Measurements from ENCODE around the gene CCDC51.

The CCDC51 gene

DNA sequence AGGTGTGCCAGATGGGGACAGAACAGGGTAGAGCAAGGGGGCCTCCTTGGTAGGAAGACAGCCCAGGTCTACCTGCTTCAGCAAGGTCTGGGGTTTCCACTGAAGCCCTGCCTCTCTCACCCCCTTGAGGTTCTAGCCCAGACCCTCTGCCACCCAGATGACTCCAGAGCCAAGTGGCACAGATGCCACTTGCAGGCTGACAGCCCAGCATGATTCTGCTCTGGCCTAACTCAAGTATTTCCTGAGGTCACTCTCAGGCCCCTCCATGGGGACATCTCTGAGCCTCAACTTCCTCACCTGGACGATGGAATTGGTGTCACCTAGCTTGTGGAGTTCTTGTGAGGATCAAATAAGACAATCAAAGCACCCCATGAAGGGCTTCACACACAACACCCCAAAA lies 33.9 kb downstream of the CCDC51 start:
- no peak for DNase-seq (ENCODE audit: low spot score)

DNA sequence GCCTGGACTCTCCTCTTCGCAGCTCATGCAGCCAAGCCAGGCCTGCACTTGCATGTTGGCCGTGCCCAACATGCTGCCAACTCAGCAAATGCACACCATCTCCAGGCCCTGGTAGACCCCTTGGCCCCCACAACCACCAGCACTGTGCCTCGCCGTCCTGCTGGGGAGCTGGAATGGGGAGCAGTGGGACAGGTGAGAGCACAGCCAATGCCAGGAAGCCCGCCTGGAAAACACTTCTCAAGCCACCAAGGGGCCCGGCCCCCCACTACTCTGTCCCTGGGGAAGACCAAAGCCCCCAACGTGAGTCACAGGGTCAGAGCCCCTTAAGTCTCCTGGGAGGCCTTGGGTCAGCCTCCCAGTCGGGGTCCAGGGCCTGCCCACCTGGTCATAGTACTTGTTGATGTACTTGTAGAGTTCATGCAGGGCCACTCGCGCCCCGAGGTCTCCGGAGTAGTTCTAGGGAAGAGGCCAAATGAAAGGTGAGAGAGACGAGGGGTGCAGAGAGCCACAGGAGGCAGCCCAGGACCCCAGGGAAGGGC lies 34.5 kb downstream of the CCDC51 start:
- no peak for DNase-seq (ENCODE audit: low spot score)

DNA sequence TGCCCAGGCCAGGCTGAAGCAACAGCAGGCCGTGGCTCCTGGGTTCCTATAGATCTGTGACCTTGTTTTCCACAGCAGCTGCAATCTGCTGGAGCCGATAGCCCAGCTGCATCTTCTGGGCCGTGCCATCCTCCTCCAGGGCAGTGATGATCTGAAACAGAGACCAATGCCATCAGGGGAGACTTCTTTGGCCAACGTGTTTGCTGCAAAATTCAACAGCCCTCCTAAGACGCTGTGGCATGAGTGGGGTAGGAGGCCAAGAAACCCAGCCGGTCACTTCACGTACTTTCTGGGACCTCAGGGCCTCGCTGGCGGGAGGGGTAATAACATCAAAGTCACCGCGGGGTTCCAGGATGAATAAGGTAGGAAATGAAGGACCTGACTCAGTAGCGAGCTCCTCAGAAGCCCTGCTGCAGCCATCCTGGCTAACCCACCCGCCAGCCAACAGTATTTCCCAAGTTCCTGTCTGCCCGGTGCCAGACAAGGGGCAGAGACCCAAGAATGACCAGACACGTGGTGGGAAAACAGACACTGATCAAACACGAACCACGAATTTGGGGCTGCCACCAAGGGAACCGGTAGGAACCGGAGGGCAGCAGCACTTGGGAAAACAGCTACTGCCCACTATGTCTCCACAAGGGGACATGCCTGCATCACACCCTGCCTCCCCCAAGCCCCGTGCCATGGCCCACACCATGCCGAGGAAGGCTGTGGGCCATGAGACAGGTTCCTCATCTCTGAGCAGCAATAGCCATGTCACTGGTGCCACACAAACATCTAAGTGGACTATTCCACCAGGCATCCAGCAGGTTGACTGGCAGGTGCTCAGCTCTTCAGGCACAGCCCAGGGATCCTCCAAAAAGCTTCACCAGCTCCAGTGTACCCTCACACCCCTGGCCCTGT lies 35.2 kb downstream of the CCDC51 start:
- no peak for DNase-seq (ENCODE audit: low spot score)

DNA sequence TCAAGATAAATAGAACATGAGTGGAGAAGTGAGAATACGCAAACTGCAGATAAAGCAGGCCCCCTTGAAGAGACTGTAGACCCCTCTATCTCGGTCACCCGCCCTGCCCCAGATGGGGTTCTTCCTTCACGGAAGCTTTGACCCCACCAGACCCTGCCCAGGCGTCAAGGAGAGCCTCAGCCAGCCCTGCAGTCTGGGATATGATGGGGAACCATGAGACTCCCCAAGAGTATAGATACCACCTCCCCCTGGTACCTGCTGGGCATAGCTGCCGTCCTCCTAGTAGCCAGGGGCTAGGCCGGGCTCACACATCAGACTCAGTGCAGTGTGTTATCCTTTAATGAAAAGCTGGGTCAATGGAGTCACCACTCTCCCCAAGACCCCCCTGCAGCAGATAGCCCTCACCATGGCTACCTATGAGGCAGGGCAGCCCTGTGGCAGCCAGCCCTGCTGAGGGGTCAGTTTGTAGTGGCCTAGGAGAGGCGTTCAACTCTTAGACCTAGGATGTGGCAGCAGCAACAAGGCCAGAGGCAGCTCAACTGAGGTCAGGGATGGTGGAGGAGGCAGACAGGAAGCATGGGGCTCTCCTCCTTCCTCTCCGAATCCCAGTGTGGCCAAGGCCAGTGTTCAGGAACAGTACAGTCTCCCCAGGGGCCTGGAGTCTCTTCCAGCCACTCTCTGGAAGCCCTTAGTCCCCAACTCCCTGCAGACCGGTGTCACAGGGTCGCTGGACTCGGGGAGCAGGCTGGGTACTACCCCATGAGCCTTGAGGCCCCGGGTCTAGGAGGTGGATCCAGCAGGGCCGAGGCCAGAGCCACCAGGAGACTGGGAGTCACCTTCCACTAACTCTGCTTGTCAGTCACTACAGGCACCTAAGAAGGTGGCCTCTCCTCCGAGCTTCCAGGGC lies 36.1 kb downstream of the CCDC51 start:
- DNase-seq (ENCODE audit: low spot score): no peak

DNA sequence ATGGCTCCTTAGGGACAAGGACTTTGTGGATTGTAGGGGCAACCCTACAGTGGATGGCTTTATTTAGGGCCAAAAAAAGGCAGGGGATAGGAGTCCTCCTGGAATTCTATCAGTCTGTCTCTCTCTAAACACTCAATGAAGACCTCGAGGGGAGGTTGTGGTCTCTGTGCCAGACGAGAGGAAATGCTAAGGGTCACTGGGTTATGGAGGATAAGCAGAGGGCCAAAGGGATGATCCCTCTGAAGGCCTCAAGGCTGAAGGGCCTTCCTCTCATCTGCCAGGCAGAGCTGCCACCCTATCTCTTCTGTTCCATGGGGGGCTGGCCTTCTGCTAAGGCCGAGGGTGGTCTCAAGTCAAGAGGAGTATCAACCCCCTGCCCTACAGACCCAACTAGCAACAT lies 37.0 kb downstream of the CCDC51 start:
- no peak for DNase-seq (ENCODE audit: low spot score)

DNA sequence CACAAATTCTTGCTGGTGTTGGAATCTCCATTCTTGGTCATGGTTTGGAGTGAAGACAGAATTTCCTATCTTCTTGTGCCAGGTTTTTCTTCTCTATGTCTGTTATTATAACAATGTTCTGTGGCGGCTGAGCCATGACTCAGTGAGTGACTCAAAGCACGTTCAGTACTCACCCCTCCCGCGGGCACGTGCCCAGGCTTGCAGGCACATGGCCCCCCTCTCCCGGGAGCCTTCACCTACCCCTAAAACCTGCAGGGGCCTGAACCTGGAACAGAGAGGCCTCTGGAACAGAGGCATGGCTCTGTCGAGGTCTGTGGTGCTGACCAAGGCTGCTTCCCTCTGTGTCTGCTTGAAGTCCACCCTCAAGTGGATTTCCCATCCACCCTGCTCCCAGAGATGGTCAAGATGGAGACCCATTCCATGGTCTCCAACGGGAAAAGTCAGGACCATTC lies 37.6 kb downstream of the CCDC51 start:
- DNase-seq (ENCODE audit: low spot score): peak; percentile 33

DNA sequence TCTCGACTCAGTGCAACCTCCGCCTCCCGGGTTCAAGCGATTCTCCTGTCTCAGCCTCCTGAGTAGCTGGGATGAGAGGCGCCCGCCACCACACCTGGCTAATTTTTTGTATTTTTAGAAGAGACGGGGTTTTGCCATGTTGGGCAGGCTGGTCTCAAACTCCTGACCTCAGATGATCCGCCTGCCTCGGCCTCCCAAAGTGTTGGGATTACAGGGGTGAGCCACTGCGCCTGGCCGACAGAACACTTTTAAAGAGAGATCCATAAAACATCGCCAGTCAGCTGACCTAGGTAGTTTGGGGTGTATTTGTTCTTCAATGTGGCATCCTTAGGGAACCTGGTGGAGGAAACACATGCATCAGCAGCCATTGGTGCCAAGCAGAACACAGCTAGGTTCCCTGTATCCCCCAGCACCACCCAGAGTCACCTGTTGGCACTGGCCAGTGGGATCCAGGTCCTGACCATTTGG lies 38.5 kb downstream of the CCDC51 start:
- DNase-seq (ENCODE audit: low spot score): peak; percentile 9

DNA sequence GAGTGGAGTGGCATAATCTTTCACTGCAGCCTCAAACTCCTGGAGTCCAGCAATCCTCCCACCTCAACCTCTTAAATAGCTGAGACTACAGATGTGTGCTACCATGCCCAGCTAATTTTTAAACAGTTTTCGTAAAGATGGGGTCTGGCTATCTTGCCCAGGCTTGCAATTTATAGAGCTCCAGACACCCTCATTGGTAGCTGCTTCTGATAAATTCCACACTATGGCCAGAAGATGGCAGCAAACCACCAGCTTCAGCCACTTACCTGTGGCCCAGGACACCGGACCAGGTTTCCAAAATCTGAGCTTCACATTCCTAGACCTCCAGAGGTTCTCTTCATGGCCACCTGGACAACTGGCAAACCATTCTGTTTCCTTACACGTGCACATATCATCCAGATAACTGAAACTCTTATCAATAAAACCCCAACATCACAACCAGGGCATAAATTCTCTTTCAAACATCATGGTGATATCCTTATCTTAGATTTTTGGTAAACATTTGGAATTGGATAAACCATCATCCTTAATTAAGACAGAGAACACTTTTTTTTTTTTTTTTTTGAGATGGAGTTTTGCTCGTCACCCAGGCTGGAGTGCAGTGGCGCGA lies 39.0 kb downstream of the CCDC51 start:
- DNase-seq (ENCODE audit: low spot score): peak; percentile 88

DNA sequence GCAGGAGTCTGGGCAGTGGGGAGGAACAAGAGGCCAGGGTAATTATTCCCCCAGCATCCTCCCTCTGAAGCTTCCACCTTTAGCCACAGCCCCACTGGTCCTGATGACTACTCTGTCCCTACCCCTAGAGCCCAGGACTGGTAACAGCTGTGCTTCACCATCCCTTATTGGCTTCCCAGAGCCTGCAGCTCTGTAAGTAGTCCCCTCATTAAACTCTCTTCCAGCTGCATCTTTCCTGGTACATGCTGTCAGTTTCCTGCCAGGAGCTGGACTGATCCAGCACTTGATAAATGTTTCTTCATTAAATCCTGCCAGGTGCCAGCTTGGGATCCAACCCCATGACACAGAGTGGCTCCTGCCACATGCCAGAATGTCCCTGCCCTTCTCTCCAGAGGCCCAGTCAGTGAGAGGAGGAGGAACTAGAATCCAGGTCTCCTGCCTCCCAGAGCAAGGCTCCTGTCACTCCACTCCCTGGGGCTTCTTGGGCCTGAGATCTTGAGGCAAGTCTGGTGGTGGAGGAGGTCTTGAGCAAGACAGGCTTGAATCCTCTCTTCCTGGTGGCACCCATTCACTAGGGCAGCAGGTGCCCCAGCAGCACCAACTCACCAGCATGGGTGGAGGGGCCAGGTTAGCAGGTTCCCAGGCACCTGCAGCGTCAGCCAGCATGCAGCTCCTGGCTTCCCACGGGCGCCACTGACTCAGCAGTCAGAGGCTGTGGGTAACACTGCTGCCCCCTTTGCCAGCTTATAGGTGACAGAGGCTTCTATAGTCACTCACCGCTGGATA lies 40.3 kb downstream of the CCDC51 start:
- DNase-seq (ENCODE audit: low spot score): peak; percentile 26

DNA sequence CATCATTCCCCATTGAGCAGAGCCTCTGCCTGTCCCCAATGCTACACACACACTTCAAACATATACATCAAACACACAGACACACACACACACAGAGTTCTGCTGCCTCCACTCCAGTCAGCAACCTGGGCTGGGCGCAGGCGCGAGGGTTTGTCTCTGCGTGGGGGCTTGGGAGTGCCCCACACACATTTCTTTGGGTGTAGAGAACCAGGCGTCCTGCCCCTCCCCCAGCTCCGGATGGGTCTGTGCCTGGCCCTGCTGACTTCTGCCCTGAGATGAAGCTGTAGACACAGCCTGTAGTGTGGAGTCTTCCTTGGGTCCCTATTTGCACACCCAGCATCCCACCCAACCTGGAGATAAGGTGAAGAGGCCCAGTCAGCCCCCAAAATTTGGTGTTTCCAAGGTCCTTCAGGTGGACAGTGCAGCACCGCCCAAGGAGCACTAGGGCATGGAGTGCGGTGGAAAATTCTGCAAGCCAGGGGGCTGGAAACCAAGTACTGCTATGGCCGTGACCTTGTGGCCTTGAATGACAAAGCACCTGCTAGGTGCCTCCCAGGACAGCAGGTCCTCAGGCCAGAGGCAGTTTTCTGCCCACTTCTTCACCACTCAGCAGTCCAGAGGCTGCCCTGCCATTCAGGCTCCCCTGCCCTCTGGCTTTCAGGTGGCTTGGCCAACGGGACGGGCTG lies 41.1 kb downstream of the CCDC51 start:
- DNase-seq (ENCODE audit: low spot score): peak; percentile 33

DNA sequence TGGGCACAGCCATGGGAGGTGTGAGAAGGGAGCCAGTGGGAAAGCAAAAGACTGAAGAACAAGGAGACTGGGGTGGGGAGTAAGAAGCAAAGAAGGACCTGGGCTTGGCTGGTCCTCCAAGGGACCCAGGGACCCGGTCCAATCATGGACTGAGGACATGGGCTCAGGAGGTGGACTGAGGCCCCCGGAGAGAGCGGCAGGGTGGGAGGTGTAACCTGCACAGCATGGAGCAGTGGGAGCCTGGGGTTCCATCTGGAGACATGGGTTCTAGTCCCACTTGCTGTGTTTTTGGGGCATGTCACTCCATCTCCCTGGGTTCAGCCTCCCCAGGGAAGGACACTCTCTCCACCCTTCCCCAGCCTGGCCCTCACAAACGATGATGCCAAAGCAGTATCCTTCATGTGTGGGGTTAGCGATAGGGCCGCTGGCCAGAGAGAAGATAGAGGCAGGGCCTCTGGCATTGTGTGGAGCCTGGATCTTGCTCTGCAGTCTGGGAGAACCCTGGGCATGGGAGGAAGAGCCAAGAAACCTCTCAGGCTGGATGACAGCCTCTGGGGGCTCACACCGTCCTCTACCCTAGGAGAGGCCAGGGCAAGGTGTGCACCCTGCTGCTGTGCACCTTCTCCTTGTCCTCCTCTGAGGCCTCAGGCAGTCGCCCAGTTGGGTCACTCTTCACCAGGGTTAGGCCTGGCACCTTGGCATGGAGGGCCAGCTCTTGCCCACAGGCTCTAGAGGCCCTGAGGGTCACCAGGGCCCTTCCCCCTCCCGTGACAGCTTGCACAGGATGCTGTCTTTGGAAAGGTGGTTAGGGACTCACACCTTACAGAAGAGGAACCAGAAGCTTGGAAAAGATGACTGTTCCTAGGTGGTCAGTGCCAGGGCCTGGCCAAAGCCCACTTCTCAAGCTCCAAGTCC lies 41.9 kb downstream of the CCDC51 start:
- peak; percentile 17 for DNase-seq (ENCODE audit: low spot score)

DNA sequence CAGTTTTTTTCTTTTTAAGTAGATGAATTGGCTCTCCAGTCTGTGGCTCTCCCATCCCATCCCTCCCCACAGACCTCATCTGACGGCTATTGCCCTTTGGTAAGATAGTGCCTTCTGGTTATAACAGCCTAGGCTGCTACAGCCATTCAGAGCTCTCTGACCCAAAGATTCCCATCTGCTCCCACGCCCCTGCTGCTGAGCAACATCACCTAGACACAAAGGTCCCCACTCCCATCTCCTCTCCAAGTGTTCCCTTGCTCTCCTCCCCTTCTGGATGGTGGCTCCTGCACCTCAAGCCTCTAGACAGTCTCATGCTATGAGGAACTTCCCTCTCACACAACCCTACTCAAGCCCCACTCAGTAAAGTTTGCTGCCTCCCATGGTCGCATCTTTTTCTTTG lies 44.2 kb downstream of the CCDC51 start:
- no peak for DNase-seq (ENCODE audit: low spot score)

DNA sequence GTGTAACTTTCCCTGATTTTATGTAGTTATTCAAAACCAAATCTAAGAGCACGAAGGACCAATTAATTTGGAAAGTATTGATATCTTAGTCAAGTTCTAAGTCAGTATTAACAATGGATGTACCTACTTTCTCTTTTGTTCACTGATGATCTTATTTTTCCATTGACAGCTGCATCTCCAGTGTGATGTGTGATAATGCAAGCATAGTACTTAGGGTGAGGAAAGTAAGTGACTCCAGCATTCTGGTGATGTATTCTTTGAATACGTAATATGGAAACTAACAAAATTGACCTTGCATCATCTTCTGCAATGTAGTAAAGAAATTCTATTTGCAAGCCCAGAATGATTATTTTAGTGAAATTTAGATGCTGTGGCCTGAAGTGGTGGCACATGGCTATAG lies 45.5 kb downstream of the CCDC51 start:
- DNase-seq (ENCODE audit: low spot score): no peak

DNA sequence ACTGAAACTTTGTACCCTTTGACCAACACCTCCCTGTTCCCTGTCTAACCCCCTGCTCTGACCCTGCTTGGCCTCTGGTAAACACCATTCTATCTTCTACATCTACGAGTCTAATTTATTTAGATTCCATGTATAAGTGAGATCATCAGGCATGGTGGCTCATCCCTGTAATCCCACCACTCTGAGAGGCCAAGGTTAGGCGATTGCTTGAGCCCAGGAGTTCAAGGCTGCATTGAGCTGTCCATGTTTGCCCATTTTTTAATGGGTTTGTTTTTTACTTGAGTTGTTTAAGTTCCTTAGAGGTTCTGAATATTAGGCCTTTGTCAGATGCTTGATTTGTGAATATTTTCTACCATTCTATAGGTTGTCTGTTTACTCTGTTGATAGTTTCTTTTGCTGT lies 51.0 kb downstream of the CCDC51 start:
- no peak for DNase-seq (ENCODE audit: low spot score)

DNA sequence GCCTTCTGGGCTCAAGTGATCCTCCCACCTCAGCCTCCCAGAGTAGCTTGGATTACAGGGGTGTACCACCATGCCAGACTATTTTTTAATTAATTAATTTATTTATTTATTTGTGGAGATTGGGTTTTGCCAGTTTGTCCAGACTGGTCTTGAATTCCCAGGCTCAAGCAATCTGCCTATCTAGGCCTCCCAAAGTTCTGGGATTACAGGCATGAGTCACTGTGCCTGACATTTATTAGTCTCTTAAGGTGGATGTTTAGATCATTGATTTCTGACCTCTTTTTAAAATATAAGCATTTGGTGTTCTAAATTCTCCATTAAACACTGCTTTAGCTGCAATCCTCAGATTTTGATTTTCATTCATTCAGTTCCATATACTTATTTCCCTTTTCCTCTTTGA lies 52.3 kb downstream of the CCDC51 start:
- no peak for DNase-seq (ENCODE audit: low spot score)
